ENCODE results near the gene SEC24B. TPM values are rescaled to one million over a fixed set of nuclear protein-coding genes. Genes with fewer than 3 reads are reported as not detected.
A peak's percentile ranks its signal among the peaks of the same experiment; 100 is the strongest.
"Not testable (repeated sequence)": the region's sequence is repeated elsewhere in the genome, so short reads cannot be mapped to it uniquely, and the experiment has no call there.

Gene SEC24B
- total RNA-seq, 1 experiment from 2014 or later: 23.1 TPM

DNA sequence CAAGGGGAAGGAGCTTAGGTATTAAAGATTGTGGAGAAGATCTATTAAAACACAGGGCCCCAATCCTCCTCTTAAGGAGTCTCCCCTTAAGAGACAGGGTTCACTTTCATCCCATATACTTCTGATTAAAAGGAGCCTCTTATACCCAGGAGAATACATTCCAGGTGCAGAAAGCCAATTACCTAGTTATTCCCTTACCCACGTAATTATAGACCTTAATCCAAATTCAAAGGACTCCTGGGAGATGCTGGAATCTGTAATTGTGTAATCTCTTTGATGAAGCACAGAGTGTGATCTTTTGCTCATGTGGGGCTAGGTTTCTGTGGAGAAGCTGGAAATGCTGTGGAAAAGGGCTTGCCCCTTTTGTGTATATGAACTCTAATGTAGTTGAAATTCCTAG lies 1.4 kb upstream of the SEC24B start:
- DNase-seq (ENCODE audit: low read depth): no peak

DNA sequence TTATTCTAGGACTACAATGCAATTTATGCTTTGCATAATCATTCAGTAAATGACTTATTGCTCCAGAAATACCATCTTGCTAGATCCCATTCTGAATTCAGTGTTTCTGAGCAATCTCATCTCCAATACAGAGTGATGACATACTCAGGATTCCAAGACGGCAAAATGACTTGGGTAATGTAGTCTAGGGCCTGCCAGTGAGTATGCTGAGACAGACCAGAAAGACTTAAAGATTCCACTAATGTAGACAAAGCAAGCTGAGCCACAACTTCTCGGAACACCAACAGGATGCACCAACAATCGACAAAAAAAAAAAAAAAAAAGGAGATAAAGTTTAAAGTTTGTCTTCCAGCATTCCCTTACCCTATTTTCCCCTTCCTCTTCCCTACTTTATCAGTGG lies 919 bp upstream of the SEC24B start:
- DNase-seq (ENCODE audit: low read depth): peak; percentile 37

DNA sequence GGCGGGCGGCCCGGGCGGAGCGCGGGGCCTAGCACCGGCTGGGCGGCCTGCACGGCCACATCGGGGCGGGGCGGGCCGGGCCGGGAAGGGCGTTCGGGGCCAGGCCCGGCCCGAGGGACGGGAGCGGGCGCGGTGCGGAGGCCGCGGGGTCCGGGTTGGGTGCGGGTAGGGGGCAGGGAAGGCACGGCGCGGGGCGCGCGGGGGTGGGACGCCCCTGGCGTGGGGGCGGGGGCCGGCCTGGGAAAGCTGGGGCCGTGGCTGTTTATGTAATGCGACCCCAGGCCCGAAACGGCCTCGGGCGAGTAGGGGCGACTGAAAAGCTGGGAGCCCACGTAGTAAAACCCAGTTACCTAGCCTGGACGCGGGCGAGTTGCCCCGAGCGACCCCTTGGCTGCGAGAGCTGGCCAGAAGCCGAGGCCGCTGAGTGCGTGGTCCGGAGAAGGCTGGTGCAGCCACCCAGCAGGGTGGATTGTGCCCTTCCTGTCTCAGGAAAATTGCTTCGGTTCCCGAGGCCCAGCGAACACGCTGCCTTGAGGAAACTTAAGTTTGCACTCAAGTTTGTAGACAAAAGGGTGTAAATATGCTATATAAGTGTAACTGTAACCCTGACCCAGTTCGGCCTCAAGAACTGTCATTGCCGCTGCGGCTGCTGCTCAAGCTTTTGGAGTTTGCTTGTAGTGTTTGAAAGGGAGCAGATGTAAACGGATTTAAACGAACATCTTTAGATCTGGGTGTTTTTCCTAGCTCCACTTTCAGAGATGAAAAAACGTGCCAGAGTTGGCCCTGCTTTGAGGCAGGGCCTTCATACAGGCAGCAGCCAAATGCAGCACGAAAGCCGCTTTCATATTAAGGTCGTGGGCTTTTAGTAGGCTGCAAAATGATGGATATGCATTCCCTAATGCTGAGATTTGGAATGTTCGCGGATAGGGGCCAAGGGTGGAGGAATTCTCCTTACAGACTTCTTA lies 674 bp downstream of the SEC24B start:
- no peak for DNase-seq (ENCODE audit: low read depth)

GRCh38 chr4:109435635-109436034 lies 2.0 kb downstream of the SEC24B start:
- no peak for DNase-seq (ENCODE audit: low read depth)

GRCh38 chr4:109436504-109436903 lies 2.9 kb downstream of the SEC24B start:
- no peak for DNase-seq (ENCODE audit: low read depth)

DNA sequence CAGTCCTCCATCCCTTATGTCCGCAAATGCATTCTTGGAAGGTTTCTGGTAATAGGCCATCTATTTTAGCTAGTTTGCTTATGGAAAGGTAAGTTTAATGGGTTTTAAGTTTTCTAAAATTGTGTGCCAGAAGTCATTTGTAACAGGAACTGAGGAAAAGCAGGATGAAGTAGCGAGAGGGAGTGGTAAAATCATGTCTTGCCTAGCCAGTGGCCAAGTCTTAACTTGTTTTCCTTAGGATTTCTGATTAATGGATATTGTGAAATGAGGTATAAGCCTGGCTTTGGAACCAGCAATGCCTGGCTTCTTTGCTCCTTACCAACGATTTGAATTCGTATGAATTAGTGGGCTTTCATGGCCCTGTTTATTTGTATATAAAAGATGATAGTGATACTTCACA lies 7.3 kb downstream of the SEC24B start:
- no peak for DNase-seq (ENCODE audit: low read depth)

GRCh38 chr4:109441862-109442458 lies 8.3 kb downstream of the SEC24B start:
- no peak for DNase-seq (ENCODE audit: low read depth)

- no peak for DNase-seq (ENCODE audit: low read depth)
Observed at GRCh38 chr4:109444182-109444844, 10.7 kb downstream of the SEC24B start.

- DNase-seq (ENCODE audit: low read depth): no peak
Observed at GRCh38 chr4:109447278-109447677, 13.7 kb downstream of the SEC24B start.

DNA sequence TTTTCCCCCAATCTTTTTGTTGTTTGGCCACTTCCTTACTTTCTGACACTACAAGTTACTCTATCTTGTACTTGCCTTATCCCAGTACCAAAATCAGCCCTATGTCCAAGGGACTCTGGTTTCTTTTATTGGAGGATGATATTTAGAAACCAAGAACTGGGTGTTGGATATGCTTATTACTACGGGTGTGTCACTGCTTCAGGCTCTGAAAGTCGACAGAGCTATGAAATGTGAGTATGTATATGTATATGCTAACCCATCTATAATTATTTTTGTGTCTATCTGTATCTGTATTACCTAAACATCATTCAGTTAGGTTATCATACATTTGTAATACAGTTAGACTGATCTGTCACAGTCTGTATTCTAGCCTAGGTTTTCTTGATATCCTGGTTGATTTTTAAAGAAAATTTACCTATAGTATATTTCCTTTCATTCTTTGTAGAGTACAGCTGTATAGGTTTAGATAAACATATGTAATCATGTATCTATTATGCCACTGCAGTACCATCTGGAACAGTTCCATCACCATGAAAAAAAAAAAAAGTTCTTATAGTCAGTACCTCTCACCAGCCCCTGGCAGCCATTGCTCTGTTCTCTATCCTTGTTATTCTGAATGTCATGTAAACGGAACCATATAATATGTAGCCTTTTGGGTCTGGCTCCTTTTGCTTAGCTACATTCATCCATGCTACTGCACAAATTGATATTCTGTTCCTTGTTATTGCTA lies 18.1 kb downstream of the SEC24B start:
- no peak for DNase-seq (ENCODE audit: low read depth)

- DNase-seq (ENCODE audit: low read depth): not testable (repeated sequence)
Observed at GRCh38 chr4:109453110-109453509, 19.5 kb downstream of the SEC24B start.

DNA sequence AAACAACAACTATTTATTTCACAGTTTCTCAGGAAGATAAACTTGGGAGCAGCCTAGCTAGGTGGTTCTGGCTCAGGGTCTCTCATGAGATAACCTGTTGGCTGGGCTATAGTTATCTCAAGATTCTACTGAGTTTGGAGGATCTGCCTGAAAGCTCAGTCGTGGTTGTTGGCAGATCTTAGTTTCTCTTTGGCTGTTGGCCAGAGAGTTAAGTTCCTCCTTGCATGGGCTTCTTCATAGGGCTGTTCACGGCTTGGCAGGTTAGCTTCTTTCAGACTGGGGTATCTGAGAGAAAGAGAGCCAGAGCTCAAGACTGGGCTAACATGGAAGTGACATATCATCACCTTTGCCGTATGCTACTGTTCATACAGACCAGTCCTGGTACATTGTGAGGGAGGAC lies 28.7 kb downstream of the SEC24B start:
- no peak for DNase-seq (ENCODE audit: low read depth)

GRCh38 chr4:109462802-109463201 lies 29.2 kb downstream of the SEC24B start:
- no peak for DNase-seq (ENCODE audit: low read depth)

GRCh38 chr4:109465069-109465468 lies 31.5 kb downstream of the SEC24B start:
- no peak for DNase-seq (ENCODE audit: low read depth)

- no peak for DNase-seq (ENCODE audit: low read depth)
Observed at GRCh38 chr4:109469915-109470314, 36.3 kb downstream of the SEC24B start.

- DNase-seq (ENCODE audit: low read depth): peak; percentile 67
Observed at GRCh38 chr4:109472343-109472761, 38.7 kb downstream of the SEC24B start.

DNA sequence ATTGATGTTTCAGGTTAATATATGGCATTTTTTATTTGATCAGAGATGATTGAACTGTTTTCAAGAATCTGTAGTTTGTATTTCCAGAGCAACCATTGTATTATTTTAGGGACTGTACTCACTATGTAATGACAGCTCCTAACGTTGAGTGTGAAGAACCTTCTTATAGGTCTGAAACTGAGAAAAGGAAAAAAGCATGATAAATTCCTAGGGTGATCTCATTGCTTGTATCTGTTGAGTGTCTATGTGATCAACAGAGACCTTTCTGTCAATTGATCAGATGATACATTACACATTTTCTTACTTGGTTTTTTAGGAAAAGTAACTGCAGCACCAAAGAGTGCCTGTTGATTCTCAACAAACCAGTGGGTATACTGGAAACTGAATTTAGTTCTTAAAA lies 40.2 kb downstream of the SEC24B start:
- DNase-seq (ENCODE audit: low read depth): no peak

DNA sequence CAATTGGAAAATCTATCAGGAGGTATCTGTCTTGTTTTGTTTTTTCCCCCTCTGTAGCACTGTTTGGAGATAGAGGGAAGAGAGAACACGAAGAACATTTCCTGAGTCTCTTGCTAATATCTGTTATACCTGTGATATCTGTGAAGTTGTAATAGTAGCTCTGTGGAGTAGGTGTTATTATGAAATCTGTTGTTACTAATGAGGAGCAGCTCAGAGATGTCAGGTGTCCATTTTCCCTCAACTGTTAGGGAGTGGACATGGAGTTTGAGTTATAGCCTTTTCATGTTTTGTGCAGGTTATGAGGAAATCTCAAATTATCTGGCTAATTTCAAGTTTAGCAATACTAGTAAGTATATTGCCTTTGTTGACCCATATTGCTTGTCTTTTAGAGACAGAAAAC lies 52.4 kb downstream of the SEC24B start:
- no peak for DNase-seq (ENCODE audit: low read depth)

DNA sequence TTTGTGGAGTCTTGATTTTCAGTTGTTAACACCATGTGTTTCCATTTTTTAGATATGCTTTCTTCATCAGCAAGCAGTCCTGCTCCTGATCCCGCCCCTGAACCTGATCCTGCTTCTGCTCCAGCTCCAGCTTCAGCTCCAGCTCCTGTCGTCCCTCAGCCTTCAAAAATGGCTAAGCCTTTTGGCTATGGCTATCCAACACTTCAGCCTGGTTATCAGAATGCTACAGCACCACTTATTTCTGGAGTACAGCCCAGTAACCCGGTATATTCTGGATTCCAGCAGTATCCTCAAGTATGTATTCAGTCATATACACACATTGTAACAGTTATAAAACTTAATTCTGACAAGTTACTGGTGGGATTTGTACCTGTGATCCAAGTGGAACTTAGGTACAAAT lies 60.9 kb downstream of the SEC24B start:
- DNase-seq (ENCODE audit: low read depth): no peak

GRCh38 chr4:109495514-109495913 lies 61.9 kb downstream of the SEC24B start:
- no peak for DNase-seq (ENCODE audit: low read depth)

DNA sequence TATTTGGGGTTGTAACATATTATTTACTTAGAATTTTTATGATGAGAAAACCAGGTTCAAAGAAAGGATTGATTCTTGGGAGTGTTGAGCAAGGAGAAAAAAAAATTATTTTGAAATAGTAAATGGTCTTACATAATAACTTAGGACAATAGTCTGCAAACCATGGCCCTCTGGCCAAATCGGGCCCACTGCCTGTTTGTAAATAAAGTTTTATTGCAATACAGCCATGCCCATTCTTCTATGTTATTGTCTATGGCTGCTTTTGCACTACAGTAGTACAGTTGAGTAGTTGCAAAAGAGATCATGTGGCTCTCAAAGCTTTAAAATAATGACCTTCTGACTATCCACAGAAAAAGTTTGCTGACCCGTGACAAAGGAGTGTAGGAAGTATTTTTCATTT lies 63.3 kb downstream of the SEC24B start:
- DNase-seq (ENCODE audit: low read depth): no peak

- no peak for DNase-seq (ENCODE audit: low read depth)
Observed at GRCh38 chr4:109497511-109497910, 63.9 kb downstream of the SEC24B start.
